ENCODE data around the gene VAV3.

Gene VAV3

DNA sequence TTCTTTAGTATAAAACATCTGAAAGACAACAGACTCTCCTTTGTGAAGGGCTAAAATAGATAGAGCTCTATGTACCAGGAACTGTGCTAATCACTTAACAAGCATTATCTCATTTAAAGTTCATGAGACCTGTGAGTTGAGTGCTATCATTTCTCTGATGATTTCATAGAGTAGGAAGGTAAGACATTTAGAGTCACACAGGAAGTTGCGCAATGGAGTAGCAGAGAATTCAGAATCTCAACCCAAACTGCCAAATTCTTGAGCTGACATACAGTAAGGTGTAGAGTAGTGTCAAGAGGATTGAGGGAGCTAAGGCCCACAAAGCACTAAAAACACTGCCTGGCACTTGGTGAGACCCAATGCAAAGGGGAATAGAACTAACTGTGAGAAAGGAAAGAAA is 439.8 kb downstream of the VAV3 start:
- DNase-seq, result no peak

DNA sequence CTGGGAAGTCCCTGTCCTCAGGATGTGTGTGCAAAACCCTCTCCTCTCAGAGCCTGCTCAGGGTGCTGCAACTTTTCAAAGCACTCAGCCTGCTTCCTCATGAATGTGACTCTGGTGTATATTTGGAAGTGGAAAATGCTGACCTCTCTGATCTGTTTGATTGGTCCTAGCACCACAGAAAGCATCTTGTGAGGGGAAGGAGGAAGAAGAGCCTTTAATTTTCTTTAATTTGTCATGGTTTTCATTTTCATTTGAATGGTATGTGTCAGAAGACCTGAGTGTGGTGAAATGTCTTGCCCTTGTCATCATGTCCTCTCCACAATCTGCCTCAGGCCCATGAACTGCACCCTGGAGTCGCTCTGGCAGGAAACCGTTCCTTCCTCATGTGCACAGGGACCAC is 440.7 kb downstream of the VAV3 start:
- DNase-seq, result no peak

DNA sequence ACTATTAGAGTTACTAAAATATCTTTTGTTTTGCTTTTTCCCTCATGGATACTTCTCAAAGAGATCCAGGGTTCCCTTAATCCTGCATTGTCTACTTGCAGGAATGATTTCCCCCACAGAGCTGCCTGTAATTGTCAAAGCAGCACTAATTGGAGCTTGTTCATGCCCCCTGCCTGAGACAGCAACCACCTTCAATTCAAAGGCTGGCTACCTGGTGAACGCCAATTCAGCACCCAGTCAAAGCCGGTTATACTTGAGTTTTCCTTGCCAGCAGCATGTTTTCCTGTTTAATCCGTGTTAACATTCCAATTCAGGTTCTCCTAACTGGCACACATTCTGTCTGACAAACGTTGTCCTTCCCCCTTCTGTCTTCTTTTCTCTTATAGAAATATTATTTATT is 441.2 kb downstream of the VAV3 start:
- DNase-seq, result no peak

DNA sequence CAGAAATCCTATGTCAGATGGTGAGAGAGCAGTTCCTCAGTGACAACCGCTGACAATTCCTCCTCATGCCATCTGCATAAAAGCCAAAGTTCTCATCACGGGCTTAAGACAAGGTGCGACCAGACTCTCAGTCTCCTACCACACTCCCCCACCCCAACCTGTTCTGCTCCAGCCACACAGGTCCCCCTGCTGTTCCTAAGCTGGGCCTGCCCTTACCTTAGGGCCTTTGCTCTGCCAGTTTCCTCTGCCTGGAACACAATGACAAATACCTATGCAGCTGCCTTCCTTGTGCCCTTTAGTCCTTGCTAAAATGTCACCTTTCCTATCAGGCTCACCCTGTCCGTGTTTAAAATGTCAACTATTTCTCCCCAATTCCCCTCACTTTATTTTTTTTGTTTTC is 441.9 kb downstream of the VAV3 start:
- DNase-seq, result no peak

Data from Kasumi-1 (cell line).